ENCODE results near the gene STRN3.
"Not testable (repeated sequence)": the region's sequence is repeated elsewhere in the genome, so short reads cannot be mapped to it uniquely, and the experiment has no call there.

Gene STRN3

DNA sequence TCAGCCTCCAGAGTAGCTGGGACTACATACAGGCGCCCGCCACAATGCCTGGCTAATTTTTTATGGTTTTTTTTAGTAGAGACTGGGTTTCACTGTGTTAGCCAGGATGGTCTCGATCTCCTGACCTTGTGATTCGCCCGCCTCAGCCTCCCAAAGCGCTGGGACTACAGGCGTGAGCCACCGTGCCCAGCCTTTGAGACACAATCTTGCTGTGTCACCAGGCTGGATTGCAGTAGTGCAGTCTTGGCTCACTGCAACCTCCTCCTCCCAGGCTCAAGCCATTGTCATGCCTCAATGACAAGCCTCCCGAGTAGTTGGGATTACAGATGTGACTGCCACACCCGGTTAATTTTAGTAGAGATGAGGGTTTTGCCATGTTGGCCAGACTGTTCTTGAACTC lies 21.3 kb upstream of the STRN3 start:
- TF ChIP-seq, protein P1, sequence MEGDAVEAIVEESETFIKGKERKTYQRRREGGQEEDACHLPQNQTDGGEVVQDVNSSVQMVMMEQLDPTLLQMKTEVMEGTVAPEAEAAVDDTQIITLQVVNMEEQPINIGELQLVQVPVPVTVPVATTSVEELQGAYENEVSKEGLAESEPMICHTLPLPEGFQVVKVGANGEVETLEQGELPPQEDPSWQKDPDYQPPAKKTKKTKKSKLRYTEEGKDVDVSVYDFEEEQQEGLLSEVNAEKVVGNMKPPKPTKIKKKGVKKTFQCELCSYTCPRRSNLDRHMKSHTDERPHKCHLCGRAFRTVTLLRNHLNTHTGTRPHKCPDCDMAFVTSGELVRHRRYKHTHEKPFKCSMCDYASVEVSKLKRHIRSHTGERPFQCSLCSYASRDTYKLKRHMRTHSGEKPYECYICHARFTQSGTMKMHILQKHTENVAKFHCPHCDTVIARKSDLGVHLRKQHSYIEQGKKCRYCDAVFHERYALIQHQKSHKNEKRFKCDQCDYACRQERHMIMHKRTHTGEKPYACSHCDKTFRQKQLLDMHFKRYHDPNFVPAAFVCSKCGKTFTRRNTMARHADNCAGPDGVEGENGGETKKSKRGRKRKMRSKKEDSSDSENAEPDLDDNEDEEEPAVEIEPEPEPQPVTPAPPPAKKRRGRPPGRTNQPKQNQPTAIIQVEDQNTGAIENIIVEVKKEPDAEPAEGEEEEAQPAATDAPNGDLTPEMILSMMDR (IDR thresholded peaks at IDR 0.05; ENCODE audit: low read length, missing control alignments), result no peak
- DNase-seq (ENCODE audit: low read depth), result no peak

DNA sequence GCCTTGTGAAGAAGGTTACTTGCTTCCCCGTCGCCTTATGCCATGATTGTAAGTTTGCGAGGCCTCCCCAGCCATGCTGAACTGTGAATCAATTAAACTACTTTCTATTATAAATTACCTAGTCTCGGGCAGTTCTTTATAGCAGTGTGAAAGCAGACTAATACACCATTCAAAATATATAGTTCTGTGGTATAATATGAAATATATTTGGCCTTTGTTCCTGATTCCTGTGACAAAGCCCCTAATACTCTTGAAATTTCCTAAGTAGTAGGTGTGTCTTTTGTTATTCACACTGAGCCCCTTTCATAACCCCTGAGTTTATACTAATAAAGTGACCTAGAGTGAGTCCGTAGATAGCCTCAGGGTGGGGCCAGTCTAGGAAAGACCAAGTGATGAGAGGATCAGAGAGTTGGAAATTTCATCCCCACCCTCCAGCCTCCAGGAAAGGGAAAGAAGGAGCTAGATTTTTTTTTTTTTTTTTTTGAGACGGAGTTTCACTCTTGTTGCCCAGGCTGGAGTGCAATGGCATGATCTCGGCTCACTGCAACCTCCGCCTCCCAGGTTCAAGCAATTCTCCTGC lies 19.4 kb upstream of the STRN3 start:
- DNase-seq (ENCODE audit: low read depth), result no peak
- H3K4me3 ChIP-seq (replicated peaks; ENCODE audit: low read depth, low read length), result no peak overlapping the region
- TF ChIP-seq, protein P1 (IDR thresholded peaks at IDR 0.05; ENCODE audit: low read length, missing control alignments), result no peak

More for the DNA sequence above, 21.3 kb upstream of the STRN3 start:
- no peak overlapping the region for H3K4me3 ChIP-seq (replicated peaks; ENCODE audit: low read depth, low read length)

DNA sequence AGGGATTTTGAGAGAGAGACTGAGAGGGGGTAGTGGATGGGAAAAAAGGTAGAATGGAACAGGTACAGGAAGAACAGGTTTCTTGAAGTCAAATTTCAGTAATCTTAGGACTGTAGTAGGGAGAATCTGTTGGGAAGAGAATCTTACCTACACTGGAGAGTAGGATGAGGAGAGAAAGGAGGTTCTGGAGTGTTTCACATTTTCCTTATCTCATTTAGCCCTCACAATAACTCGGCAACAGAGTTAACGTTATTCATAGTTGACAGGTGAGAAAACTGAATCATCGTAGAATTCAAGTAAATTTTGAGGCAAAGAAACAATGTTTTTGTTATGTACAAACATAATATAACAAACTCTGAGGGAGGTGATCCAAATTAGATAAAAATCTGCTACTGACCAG lies 17.2 kb upstream of the STRN3 start:
- no peak for DNase-seq (ENCODE audit: low read depth)
- TF ChIP-seq, protein P1 (IDR thresholded peaks at IDR 0.05; ENCODE audit: low read length, missing control alignments), result no peak
- no peak overlapping the region for H3K4me3 ChIP-seq (replicated peaks; ENCODE audit: low read depth, low read length)

DNA sequence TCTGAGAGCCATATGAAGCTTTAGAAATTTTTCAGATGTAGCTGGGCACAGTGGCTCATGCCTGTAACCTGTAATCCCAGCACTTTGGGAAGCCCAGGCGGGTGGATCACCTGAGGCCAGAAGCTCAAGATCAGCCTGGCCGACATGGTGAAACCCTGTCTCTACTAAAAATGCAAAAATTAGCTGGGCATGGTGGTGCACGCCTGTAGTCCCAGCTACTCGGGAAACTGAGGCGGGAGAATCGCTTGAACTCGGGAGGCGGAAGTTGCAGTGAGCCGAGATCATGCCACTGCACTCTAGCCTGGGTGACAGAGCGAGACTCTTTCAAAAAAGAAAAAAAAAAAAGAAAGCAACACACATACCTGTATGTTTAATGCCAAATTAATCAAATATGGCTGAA lies 16.7 kb upstream of the STRN3 start:
- not testable (repeated sequence) for DNase-seq (ENCODE audit: low read depth); H3K4me3 ChIP-seq (replicated peaks; ENCODE audit: low read depth, low read length)

DNA sequence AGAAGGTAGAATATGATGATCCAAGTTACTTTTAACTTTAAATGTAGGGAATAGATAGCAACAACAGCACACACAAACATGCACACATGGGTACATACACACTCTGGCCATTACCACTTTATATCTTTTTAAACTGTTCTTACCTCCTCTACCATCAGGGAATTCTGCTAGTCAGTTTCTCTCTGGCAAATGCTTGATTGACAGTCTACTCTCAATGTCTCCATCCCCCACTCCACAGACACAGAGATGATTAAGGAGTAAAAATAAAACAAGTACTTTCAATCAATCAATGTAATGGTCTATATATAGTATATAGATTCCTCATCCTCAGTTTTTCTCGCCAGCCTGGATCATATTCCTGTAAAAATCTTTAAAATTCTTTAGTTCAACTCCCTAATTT lies 16.1 kb upstream of the STRN3 start:
- no peak overlapping the region for H3K4me3 ChIP-seq (replicated peaks; ENCODE audit: low read depth, low read length)
- TF ChIP-seq, protein P1 (IDR thresholded peaks at IDR 0.05; ENCODE audit: low read length, missing control alignments), result no peak
- no peak for DNase-seq (ENCODE audit: low read depth)

DNA sequence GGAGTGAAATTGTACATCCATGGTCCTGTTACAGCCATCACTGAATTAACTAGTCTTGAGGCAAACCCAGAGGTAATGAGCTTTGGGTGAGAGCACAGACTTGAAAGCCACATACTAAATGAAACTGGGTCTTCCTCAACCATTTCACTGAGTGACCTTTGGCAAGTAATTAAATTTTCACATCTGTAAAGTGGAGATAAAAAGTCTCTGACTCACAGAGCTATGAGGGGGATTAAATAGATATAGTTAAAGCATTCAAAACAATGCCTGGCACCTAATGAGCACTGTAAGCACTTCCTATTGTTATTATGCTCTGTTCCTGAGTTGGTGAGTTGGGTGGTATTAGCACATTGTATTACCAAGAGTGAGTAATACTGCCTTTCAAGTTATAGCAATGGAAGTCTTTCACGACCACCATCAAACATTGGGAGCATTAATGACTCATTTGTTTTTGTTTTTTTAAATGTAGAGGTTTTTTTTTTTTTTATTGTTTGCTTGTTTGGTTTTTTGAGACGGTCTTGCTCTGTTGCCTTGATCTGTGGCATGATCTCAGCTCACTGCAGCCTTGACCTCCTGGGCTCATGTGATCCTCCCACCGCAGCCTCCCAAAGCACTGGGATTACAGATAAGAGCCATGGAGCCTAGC lies 12.5 kb upstream of the STRN3 start:
- peak; percentile 66 for DNase-seq (ENCODE audit: low read depth)
- TF ChIP-seq, protein P1 (IDR thresholded peaks at IDR 0.05; ENCODE audit: low read length, missing control alignments), result no peak
- H3K4me3 ChIP-seq (replicated peaks; ENCODE audit: low read depth, low read length), result no peak overlapping the region

DNA sequence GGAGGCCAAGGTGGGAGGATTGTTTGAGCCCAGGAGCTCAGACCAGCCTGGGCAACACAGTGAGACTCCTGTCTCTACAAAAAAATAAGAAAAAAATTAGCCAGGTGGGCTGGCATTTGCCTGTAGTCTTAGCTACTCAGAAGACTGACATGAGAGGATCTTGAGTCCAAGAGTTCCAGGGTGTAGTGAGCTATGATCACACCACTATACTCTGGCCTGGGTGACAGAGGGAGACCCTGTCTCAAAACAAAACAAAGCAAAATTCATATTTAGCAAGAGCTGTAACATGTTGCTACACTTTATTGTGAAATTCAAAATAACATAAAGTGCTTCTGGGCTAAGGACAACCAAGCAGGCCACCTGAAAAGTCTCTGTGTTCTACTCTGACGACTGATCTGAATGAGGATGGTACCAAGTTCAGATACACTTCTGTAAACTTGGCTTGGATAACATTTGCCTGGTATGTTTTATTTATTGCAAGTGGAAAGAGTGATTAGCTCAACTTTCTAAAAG lies 11.6 kb upstream of the STRN3 start:
- H3K4me3 ChIP-seq (replicated peaks; ENCODE audit: low read depth, low read length), result no peak overlapping the region
- peak; percentile 42 for DNase-seq (ENCODE audit: low read depth)
- TF ChIP-seq, protein P1 (IDR thresholded peaks at IDR 0.05; ENCODE audit: low read length, missing control alignments), result no peak
